Measurements from ENCODE around the gene PHLDB2. TPM values are rescaled to one million over a fixed set of nuclear protein-coding genes. Genes with fewer than 3 reads are reported as not detected.

Gene PHLDB2
- total RNA-seq, 2 experiments from 2014 or later, result 0.61 to 2.1 TPM

GRCh38 chr3:111924283-111924682 lies 65.2 kb downstream of the PHLDB2 start:
- CTCF ChIA-PET (ENCODE audit: unreplicated experiment), result no interaction called here
- DNase-seq (ENCODE audit: low spot score), result no peak
- Histone ChIP-seq H3K9me3 (ENCODE audit: low read length) (no peaks in the 10 kb centered on the region), H3K27ac (ENCODE audit: low read depth, low read length, poor library complexity, severe bottlenecking) (no peak overlapping the region), H3K4me1 (ENCODE audit: insufficient read depth, low read length, poor library complexity, severe bottlenecking) (no peaks in the 10 kb centered on the region), H2AFZ (ENCODE audit: low read length) (no peak overlapping the region), H3K36me3 (ENCODE audit: insufficient read depth, low read length) (no peaks in the 10 kb centered on the region), H4K20me1 (ENCODE audit: insufficient read depth, low read length) (no peaks in the 10 kb centered on the region), H3K79me2 (ENCODE audit: insufficient read depth, low read depth, low read length) (no peaks in the 10 kb centered on the region), H3K4me3 (ENCODE audit: low read depth, low read length, poor library complexity, severe bottlenecking) (no peak overlapping the region), H3K9me2 (ENCODE audit: insufficient read depth, low read length) (no peaks in the 10 kb centered on the region), H3K4me2 (ENCODE audit: low read length) (no peak overlapping the region)
- intact Hi-C loops (cut with micrococcal nuclease; ENCODE audit: unreplicated experiment), result no loop called here
- no peak for TF ChIP-seq EZH2phosphoT487 (IDR thresholded peaks at IDR 0.05; ENCODE audit: borderline replicate concordance, low read depth, low read length)
- no peak for TF ChIP-seq CTCF (conservative IDR thresholded peaks at IDR 0.05; ENCODE audit: low read length)
- POLR2A ChIA-PET, result no interaction called here
- BruUV-seq (replicated peaks), result no TSS peak

GRCh38 chr3:111926266-111926676 lies 67.2 kb downstream of the PHLDB2 start:
- DNase-seq (ENCODE audit: low spot score), result no peak
- ChIA-PET CTCF (ENCODE audit: unreplicated experiment) (no interaction called here), POLR2A (interaction anchor here (0.7 kb wide), 1 partner anchor 629 kb away, joined by 3 read pairs; no protein-coding TSS in a partner anchor)
- no peaks in the 10 kb centered on the region for H3K9me2 ChIP-seq (ENCODE audit: insufficient read depth, low read length)
- H3K4me1 ChIP-seq (ENCODE audit: insufficient read depth, low read length, poor library complexity, severe bottlenecking), result no peaks in the 10 kb centered on the region
- no peak overlapping the region for H3K4me2 ChIP-seq (ENCODE audit: low read length)
- H2AFZ ChIP-seq (ENCODE audit: low read length), result no peak overlapping the region
- H3K9me3 ChIP-seq (ENCODE audit: low read length), result no peaks in the 10 kb centered on the region
- no peaks in the 10 kb centered on the region for H4K20me1 ChIP-seq (ENCODE audit: insufficient read depth, low read length)
- intact Hi-C loops (cut with micrococcal nuclease; ENCODE audit: unreplicated experiment), result no loop called here
- BruUV-seq (replicated peaks), result no TSS peak
- H3K79me2 ChIP-seq (ENCODE audit: insufficient read depth, low read depth, low read length), result no peaks in the 10 kb centered on the region
- no peak overlapping the region for H3K27ac ChIP-seq (ENCODE audit: low read depth, low read length, poor library complexity, severe bottlenecking)
- no peaks in the 10 kb centered on the region for H3K36me3 ChIP-seq (ENCODE audit: insufficient read depth, low read length)
- TF ChIP-seq CTCF (conservative IDR thresholded peaks at IDR 0.05; ENCODE audit: low read length) (no peak), EZH2phosphoT487 (IDR thresholded peaks at IDR 0.05; ENCODE audit: borderline replicate concordance, low read depth, low read length) (no peak)
- no peak overlapping the region for H3K4me3 ChIP-seq (ENCODE audit: low read depth, low read length, poor library complexity, severe bottlenecking)

GRCh38 chr3:111928613-111929012 lies 69.5 kb downstream of the PHLDB2 start:
- Histone ChIP-seq H3K36me3 (ENCODE audit: insufficient read depth, low read length) (no peaks in the 10 kb centered on the region), H3K27ac (ENCODE audit: low read depth, low read length, poor library complexity, severe bottlenecking) (no peak overlapping the region), H3K4me2 (ENCODE audit: low read length) (no peak overlapping the region), H4K20me1 (ENCODE audit: insufficient read depth, low read length) (no peaks in the 10 kb centered on the region), H3K4me1 (ENCODE audit: insufficient read depth, low read length, poor library complexity, severe bottlenecking) (no peaks in the 10 kb centered on the region), H2AFZ (ENCODE audit: low read length) (no peak overlapping the region), H3K9me2 (ENCODE audit: insufficient read depth, low read length) (no peaks in the 10 kb centered on the region), H3K79me2 (ENCODE audit: insufficient read depth, low read depth, low read length) (no peaks in the 10 kb centered on the region), H3K4me3 (ENCODE audit: low read depth, low read length, poor library complexity, severe bottlenecking) (no peak overlapping the region), H3K9me3 (ENCODE audit: low read length) (no peaks in the 10 kb centered on the region)
- POLR2A ChIA-PET, result interaction anchor here (0.6 kb wide), 1 partner anchor 162 kb away, joined by 3 read pairs; no protein-coding TSS in a partner anchor
- CTCF ChIA-PET (ENCODE audit: unreplicated experiment), result no interaction called here
- TF ChIP-seq EZH2phosphoT487 (IDR thresholded peaks at IDR 0.05; ENCODE audit: borderline replicate concordance, low read depth, low read length) (no peak), CTCF (conservative IDR thresholded peaks at IDR 0.05; ENCODE audit: low read length) (no peak)
- intact Hi-C loops (cut with micrococcal nuclease; ENCODE audit: unreplicated experiment), result no loop called here
- BruUV-seq (replicated peaks), result no TSS peak
- DNase-seq (ENCODE audit: low spot score), result no peak

Data from OCI-LY7 (cell line).